ENCODE measurements around the gene PFKP.
"Not testable (repeated sequence)": the region's sequence is repeated elsewhere in the genome, so short reads cannot be mapped to it uniquely, and the experiment has no call there.

PFKP gene

GRCh38 chr10:3104251-3104918 lies 37.0 kb downstream of the PFKP start:
- no peak for TF ChIP-seq POLR2A (IDR thresholded peaks at IDR 0.05; ENCODE audit: low read length)
- no peak for TF ChIP-seq GATA1 (IDR thresholded peaks at IDR 0.05; ENCODE audit: low read depth, low read length)
- DNase-seq, result no peak

- no peak for DNase-seq
- no peak for TF ChIP-seq POLR2A (IDR thresholded peaks at IDR 0.05; ENCODE audit: low read length)
- TF ChIP-seq GATA1 (IDR thresholded peaks at IDR 0.05; ENCODE audit: low read depth, low read length), result no peak
These were observed 37.8 kb downstream of the PFKP start for GRCh38 chr10:3105166-3105565.

GRCh38 chr10:3105905-3106304 lies 38.6 kb downstream of the PFKP start:
- DNase-seq, result no peak

GRCh38 chr10:3106328-3106727 lies 39.0 kb downstream of the PFKP start:
- DNase-seq, result not testable (repeated sequence)

More at GRCh38 chr10:3105905-3106304, 38.6 kb downstream of the PFKP start:
- TF ChIP-seq POLR2A (IDR thresholded peaks at IDR 0.05; ENCODE audit: low read length), result no peak

- TF ChIP-seq GATA1 (IDR thresholded peaks at IDR 0.05; ENCODE audit: low read depth, low read length), result no peak
- TF ChIP-seq POLR2A (IDR thresholded peaks at IDR 0.05; ENCODE audit: low read length), result no peak
- no peak for DNase-seq
These were observed 39.6 kb downstream of the PFKP start for GRCh38 chr10:3106928-3107425.

- TF ChIP-seq GATA1 (IDR thresholded peaks at IDR 0.05; ENCODE audit: low read depth, low read length) (no peak), POLR2A (IDR thresholded peaks at IDR 0.05; ENCODE audit: low read length) (no peak)
- DNase-seq, result no peak
These were observed 40.1 kb downstream of the PFKP start for GRCh38 chr10:3107426-3107961.

- no peak for TF ChIP-seq POLR2A (IDR thresholded peaks at IDR 0.05; ENCODE audit: low read length)
- TF ChIP-seq GATA1 (IDR thresholded peaks at IDR 0.05; ENCODE audit: low read depth, low read length), result no peak
- no peak for DNase-seq
These were observed 40.7 kb downstream of the PFKP start for GRCh38 chr10:3108033-3108432.

- no peak for DNase-seq
- no peak for TF ChIP-seq GATA1 (IDR thresholded peaks at IDR 0.05; ENCODE audit: low read depth, low read length)
- TF ChIP-seq POLR2A (IDR thresholded peaks at IDR 0.05; ENCODE audit: low read length), result no peak
These were observed 41.3 kb downstream of the PFKP start for GRCh38 chr10:3108575-3109105.

- no peak for TF ChIP-seq POLR2A (IDR thresholded peaks at IDR 0.05; ENCODE audit: low read length)
- DNase-seq, result no peak
These were observed 41.8 kb downstream of the PFKP start for GRCh38 chr10:3109196-3109595.

GRCh38 chr10:3109633-3110032 lies 42.3 kb downstream of the PFKP start:
- no peak for DNase-seq
- TF ChIP-seq GATA1 (IDR thresholded peaks at IDR 0.05; ENCODE audit: low read depth, low read length) (no peak), POLR2A (IDR thresholded peaks at IDR 0.05; ENCODE audit: low read length) (no peak)

- DNase-seq, result no peak
- TF ChIP-seq POLR2A (IDR thresholded peaks at IDR 0.05; ENCODE audit: low read length), result no peak
- no peak for TF ChIP-seq GATA1 (IDR thresholded peaks at IDR 0.05; ENCODE audit: low read depth, low read length)
These were observed 43.7 kb downstream of the PFKP start for GRCh38 chr10:3110782-3111620.

- DNase-seq, result no peak
These were observed 44.3 kb downstream of the PFKP start for GRCh38 chr10:3111621-3112163.

GRCh38 chr10:3113343-3113720 lies 46.0 kb downstream of the PFKP start:
- DNase-seq, result no peak
- TF ChIP-seq POLR2A (IDR thresholded peaks at IDR 0.05; ENCODE audit: low read length) (no peak), GATA1 (IDR thresholded peaks at IDR 0.05; ENCODE audit: low read depth, low read length) (no peak)

More at GRCh38 chr10:3111621-3112163, 44.3 kb downstream of the PFKP start:
- TF ChIP-seq POLR2A (IDR thresholded peaks at IDR 0.05; ENCODE audit: low read length) (no peak), GATA1 (IDR thresholded peaks at IDR 0.05; ENCODE audit: low read depth, low read length) (no peak)

GRCh38 chr10:3115685-3116084 lies 48.3 kb downstream of the PFKP start:
- no peak for TF ChIP-seq POLR2A (IDR thresholded peaks at IDR 0.05; ENCODE audit: low read length)
- DNase-seq, result no peak
